HPDE6-E6E7 (cell line): ENCODE data around the gene FAP.

Experiments used
- DNase-seq: peaks from one replicate; pipeline ENCODE4 v3.0.0; 2011; ENCODE audit warnings: missing footprints; ENCODE audit errors: extremely low spot score

Gene FAP

GRCh38 chr2:162185541-162186232 is 57.6 kb downstream of the FAP start:
- DNase-seq: no peak

GRCh38 chr2:162184821-162185450 is 58.3 kb downstream of the FAP start:
- no peak for DNase-seq

GRCh38 chr2:162184359-162184758 is 58.9 kb downstream of the FAP start:
- no peak for DNase-seq

GRCh38 chr2:162182395-162182794 is 60.9 kb downstream of the FAP start:
- no peak for DNase-seq

GRCh38 chr2:162177301-162177700 is 65.9 kb downstream of the FAP start:
- no peak for DNase-seq

GRCh38 chr2:162175714-162176113 is 67.5 kb downstream of the FAP start:
- DNase-seq: no peak

- no peak for DNase-seq
These were observed 68.5 kb downstream of the FAP start for GRCh38 chr2:162174746-162175145.

- no peak for DNase-seq
These were observed 70.4 kb downstream of the FAP start for GRCh38 chr2:162172802-162173370.

GRCh38 chr2:162166745-162167144 is 76.5 kb downstream of the FAP start:
- no peak for DNase-seq

GRCh38 chr2:162166174-162166573 is 77.1 kb downstream of the FAP start:
- no peak for DNase-seq

- no peak for DNase-seq
These were observed 78.4 kb downstream of the FAP start for GRCh38 chr2:162164802-162165201.

- DNase-seq: no peak
These were observed 83.8 kb downstream of the FAP start for GRCh38 chr2:162159446-162159845.

- no peak for DNase-seq
These were observed 87.1 kb downstream of the FAP start for GRCh38 chr2:162156149-162156548.

GRCh38 chr2:162155093-162155492 is 88.2 kb downstream of the FAP start:
- DNase-seq: no peak

GRCh38 chr2:162153608-162154224 is 89.5 kb downstream of the FAP start:
- DNase-seq: peak; percentile 49

- DNase-seq: no peak
These were observed 91.1 kb downstream of the FAP start, which contains the start of gene GCG for GRCh38 chr2:162152147-162152546. Gene GCG (minus strand): TSS chr2:162152247. CDS start chr2:162149178, 3,069 bp downstream.

GRCh38 chr2:162149940-162150339 is 93.3 kb downstream of the FAP start:
- no peak for DNase-seq

GRCh38 chr2:162149466-162149865 is 93.8 kb downstream of the FAP start:
- no peak for DNase-seq

GRCh38 chr2:162148956-162149355 is 94.3 kb downstream of the FAP start:
- no peak for DNase-seq

GRCh38 chr2:162143969-162144368 is 99.3 kb downstream of the FAP start:
- no peak for DNase-seq

- no peak for DNase-seq
These were observed 104.9 kb downstream of the FAP start for GRCh38 chr2:162138310-162138709.

- no peak for DNase-seq
These were observed 115.8 kb downstream of the FAP start for GRCh38 chr2:162127422-162127821.

GRCh38 chr2:162126527-162126926 is 116.7 kb downstream of the FAP start:
- no peak for DNase-seq
